Vagina (tissue), 2 donors: ENCODE results near the gene DOCK4. TPM values are rescaled to one million over a fixed set of nuclear protein-coding genes. Genes with fewer than 3 reads are reported as not detected.

Source experiments
- DNase-seq, 2 donors: peaks; one replicate each; pipeline ENCODE4 v3.0.0-alpha.2; 2017; ENCODE audit errors: extremely low spot score in 2 of 2
- H3K27ac ChIP-seq: fragments of 200-600 bp; sonication (generic); one replicate; pipeline ENCODE4 v1.5.1; 2019
- H3K27me3 ChIP-seq: fragments of 200-600 bp; sonication (generic); one replicate; pipeline ENCODE4 v1.5.1; 2019
- H3K36me3 ChIP-seq, 2 donors: fragments of 200-600 bp; sonication (generic); one replicate each; pipeline ENCODE4 v1.5.1; 2017 to 2019
- H3K4me1 ChIP-seq: fragments of 200-600 bp; sonication (generic); one replicate; pipeline ENCODE4 v1.5.1; 2019
- H3K4me3 ChIP-seq, 2 donors: fragments of 200-600 bp; sonication (generic); 1 replicate in 1 of 2; 2 replicates in 1 of 2; pipeline ENCODE4 v1.5.1; 2016 to 2019
- H3K9me3 ChIP-seq: fragments of 200-600 bp; sonication (generic); one replicate; pipeline ENCODE4 v1.5.1; 2019
- CTCF ChIP-seq, 3 experiments: fragments of 450-650 bp in 2 of 3; fragments of 200-600 bp in 1 of 3; sonication (generic) in 1 of 3; IDR thresholded peaks; one replicate each; pipeline ENCODE4 v1.5.1; 2017 to 2019; ENCODE audit warnings: antibody characterized with exemption in 3 of 3, mild to moderate bottlenecking in 2 of 3, moderate library complexity in 2 of 3
- POLR2A ChIP-seq, 2 donors: fragments of 450-650 bp; IDR thresholded peaks; one replicate each; pipeline ENCODE4 v1.6.1; 2017; ENCODE audit warnings: antibody characterized with exemption in 2 of 2, mild to moderate bottlenecking in 2 of 2, moderate library complexity in 2 of 2
- POLR2AphosphoS5 ChIP-seq, 2 donors: sonication (generic); formaldehyde crosslinking; IDR thresholded peaks; one replicate each; pipeline ENCODE4 v1.9.0; 2017; ENCODE audit warnings: antibody characterized with exemption in 2 of 2, mild to moderate bottlenecking in 2 of 2, low read depth in 1 of 2; ENCODE audit not compliant: insufficient read depth in 1 of 2
- intact Hi-C: fragments of 100-400 bp; cut with DNase I; formaldehyde crosslinking; loops from one replicate; pipeline ENCODE4 v1.15.1; 2023
- total RNA-seq: library from RNA; depleted of rRNA; stranded (reverse); fragments of >200 nt; gene quantifications from one replicate; pipeline ENCODE4 v1.2.3, GENCODE V29; 2016

The DOCK4 gene
- total RNA-seq, 1 donor from 2014 or later = 40.3 TPM

GRCh38 chr7:111750878-111751277 lies 455.3 kb downstream of the DOCK4 start:
- Histone ChIP-seq H3K4me1 (no peaks in the 10 kb centered on the region), H3K27ac (no peak overlapping the region), H3K36me3 (no peaks in the 10 kb centered on the region), H3K4me3 (no peak overlapping the region), H3K9me3 (no peaks in the 10 kb centered on the region), H3K27me3 (no peaks in the 10 kb centered on the region)
- intact Hi-C loops = loop anchor here (2.0 kb wide), 1 partner anchor 644 kb away; no protein-coding TSS in a partner anchor
- TF ChIP-seq CTCF (IDR thresholded peaks at IDR 0.05) (no peak), POLR2A (IDR thresholded peaks at IDR 0.05) (no peak), POLR2AphosphoS5 (IDR thresholded peaks at IDR 0.05; ENCODE audit: insufficient read depth in 1 of 2, low read depth in 1 of 2) (no peak)
- DNase-seq = no peak

- Histone ChIP-seq H3K4me1 (no peaks in the 10 kb centered on the region), H3K27ac (no peak overlapping the region), H3K4me3 (no peak overlapping the region), H3K36me3 (no peaks in the 10 kb centered on the region), H3K9me3 (no peaks in the 10 kb centered on the region), H3K27me3 (no peaks in the 10 kb centered on the region)
- TF ChIP-seq CTCF (IDR thresholded peaks at IDR 0.05) (no peak), POLR2A (IDR thresholded peaks at IDR 0.05) (no peak), POLR2AphosphoS5 (IDR thresholded peaks at IDR 0.05; ENCODE audit: insufficient read depth in 1 of 2, low read depth in 1 of 2) (no peak)
- intact Hi-C loops = loop anchor here (2.0 kb wide), 1 partner anchor 645 kb away; no protein-coding TSS in a partner anchor
- no peak for DNase-seq
Measured at GRCh38 chr7:111750228-111750627, 456.0 kb downstream of the DOCK4 start.

- no peak overlapping the region for H3K4me3 ChIP-seq
- no peak for DNase-seq
- intact Hi-C loops = loop anchor here (2.0 to 10.0 kb wide), 2 partner anchors 645 to 745 kb away; no protein-coding TSS in a partner anchor
Measured at GRCh38 chr7:111749625-111750024, 456.6 kb downstream of the DOCK4 start.

GRCh38 chr7:111747718-111748117 lies 458.5 kb downstream of the DOCK4 start:
- H3K27ac ChIP-seq = no peak overlapping the region
- no peaks in the 10 kb centered on the region for H3K4me1 ChIP-seq
- intact Hi-C loops = loop anchor here (10.0 kb wide), 1 partner anchor 747 kb away; no protein-coding TSS in a partner anchor
- H3K27me3 ChIP-seq = no peaks in the 10 kb centered on the region
- no peaks in the 10 kb centered on the region for H3K9me3 ChIP-seq
- no peak overlapping the region for H3K4me3 ChIP-seq
- no peak for DNase-seq
- TF ChIP-seq POLR2AphosphoS5 (IDR thresholded peaks at IDR 0.05; ENCODE audit: insufficient read depth in 1 of 2, low read depth in 1 of 2) (no peak), CTCF (IDR thresholded peaks at IDR 0.05) (no peak), POLR2A (IDR thresholded peaks at IDR 0.05) (no peak)
- no peaks in the 10 kb centered on the region for H3K36me3 ChIP-seq

More at GRCh38 chr7:111749625-111750024, 456.6 kb downstream of the DOCK4 start:
- H3K27me3 ChIP-seq = no peaks in the 10 kb centered on the region
- TF ChIP-seq CTCF (IDR thresholded peaks at IDR 0.05) = no peak
- no peak for TF ChIP-seq POLR2AphosphoS5 (IDR thresholded peaks at IDR 0.05; ENCODE audit: insufficient read depth in 1 of 2, low read depth in 1 of 2)
- TF ChIP-seq POLR2A (IDR thresholded peaks at IDR 0.05) = no peak
- H3K9me3 ChIP-seq = no peaks in the 10 kb centered on the region
- H3K4me1 ChIP-seq = no peaks in the 10 kb centered on the region
- H3K36me3 ChIP-seq = no peaks in the 10 kb centered on the region
- no peak overlapping the region for H3K27ac ChIP-seq

GRCh38 chr7:111746950-111747349 lies 459.2 kb downstream of the DOCK4 start:
- TF ChIP-seq POLR2AphosphoS5 (IDR thresholded peaks at IDR 0.05; ENCODE audit: insufficient read depth in 1 of 2, low read depth in 1 of 2) (no peak), POLR2A (IDR thresholded peaks at IDR 0.05) (no peak), CTCF (IDR thresholded peaks at IDR 0.05) (no peak)
- Histone ChIP-seq H3K9me3 (no peaks in the 10 kb centered on the region), H3K36me3 (no peaks in the 10 kb centered on the region), H3K4me1 (no peaks in the 10 kb centered on the region), H3K27ac (no peak overlapping the region), H3K27me3 (no peaks in the 10 kb centered on the region), H3K4me3 (no peak overlapping the region)
- intact Hi-C loops = loop anchor here (10.0 kb wide), 1 partner anchor 748 kb away; no protein-coding TSS in a partner anchor
- DNase-seq = no peak
